Body of pancreas (tissue), 4 donors: ENCODE data around the gene FLOT1.

ENCODE experiments used
- POLR2A ChIP-seq, 3 donors: fragments of 450-650 bp; IDR thresholded peaks; one replicate each; pipeline ENCODE4 v1.6.1; 2016; ENCODE audit warnings: antibody characterized with exemption in 3 of 3, mild to moderate bottlenecking in 2 of 3
- TF ChIP-seq, protein P1 (sequence below), 7 experiments: fragments of 450-650 bp in 4 of 7; fragments of 200-600 bp in 3 of 7; sonication (generic) in 3 of 7; IDR thresholded peaks; one replicate each; pipeline ENCODE4 v1.5.1; 2016 to 2019; ENCODE audit warnings: antibody characterized with exemption in 7 of 7

DNA sequence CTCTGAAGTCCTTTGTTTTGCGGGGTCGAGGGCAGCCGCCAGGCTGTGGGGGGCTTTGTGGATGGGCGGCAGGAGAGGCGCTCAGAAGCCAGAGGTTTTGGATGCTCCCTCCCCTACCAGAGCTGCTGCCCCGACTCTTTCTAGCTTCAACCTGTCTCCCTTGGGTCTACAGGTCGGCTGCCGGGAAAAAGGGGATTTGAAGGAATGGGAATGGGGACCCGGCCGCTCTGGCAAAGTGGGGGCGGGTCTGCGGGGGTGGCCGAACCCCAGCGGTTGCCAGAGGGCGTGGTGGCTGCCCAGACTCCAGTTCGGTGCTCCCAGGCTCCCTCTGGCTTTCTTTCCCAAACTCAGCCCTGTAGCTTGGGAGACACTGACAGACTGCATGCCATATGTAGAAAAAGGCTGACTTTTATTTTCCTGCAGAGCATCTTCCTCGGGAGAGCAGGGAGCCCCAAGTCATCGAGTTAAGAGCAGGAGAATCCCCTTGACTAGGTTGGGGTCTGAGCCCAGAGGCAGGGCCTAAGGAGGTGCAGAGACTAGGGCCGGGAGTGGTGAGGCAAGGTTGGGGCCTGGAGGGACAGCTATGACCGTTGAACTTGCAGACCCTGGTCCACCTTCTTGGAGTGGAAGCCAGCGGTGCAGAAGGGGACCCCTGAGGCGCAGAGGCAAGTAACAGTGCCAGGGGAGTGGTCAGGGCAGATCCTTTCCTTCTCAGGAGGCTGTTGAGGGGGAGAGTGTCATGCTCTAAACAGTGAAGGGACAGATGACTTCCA lies 54.6 kb downstream of the FLOT1 start:
- TF ChIP-seq, protein P1, sequence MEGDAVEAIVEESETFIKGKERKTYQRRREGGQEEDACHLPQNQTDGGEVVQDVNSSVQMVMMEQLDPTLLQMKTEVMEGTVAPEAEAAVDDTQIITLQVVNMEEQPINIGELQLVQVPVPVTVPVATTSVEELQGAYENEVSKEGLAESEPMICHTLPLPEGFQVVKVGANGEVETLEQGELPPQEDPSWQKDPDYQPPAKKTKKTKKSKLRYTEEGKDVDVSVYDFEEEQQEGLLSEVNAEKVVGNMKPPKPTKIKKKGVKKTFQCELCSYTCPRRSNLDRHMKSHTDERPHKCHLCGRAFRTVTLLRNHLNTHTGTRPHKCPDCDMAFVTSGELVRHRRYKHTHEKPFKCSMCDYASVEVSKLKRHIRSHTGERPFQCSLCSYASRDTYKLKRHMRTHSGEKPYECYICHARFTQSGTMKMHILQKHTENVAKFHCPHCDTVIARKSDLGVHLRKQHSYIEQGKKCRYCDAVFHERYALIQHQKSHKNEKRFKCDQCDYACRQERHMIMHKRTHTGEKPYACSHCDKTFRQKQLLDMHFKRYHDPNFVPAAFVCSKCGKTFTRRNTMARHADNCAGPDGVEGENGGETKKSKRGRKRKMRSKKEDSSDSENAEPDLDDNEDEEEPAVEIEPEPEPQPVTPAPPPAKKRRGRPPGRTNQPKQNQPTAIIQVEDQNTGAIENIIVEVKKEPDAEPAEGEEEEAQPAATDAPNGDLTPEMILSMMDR (IDR thresholded peaks at IDR 0.05): no peak
- TF ChIP-seq POLR2A (IDR thresholded peaks at IDR 0.05): peak in 1 of 3 donors; percentile 20
